ENCODE measurements around the gene RAB3IP.

DNA sequence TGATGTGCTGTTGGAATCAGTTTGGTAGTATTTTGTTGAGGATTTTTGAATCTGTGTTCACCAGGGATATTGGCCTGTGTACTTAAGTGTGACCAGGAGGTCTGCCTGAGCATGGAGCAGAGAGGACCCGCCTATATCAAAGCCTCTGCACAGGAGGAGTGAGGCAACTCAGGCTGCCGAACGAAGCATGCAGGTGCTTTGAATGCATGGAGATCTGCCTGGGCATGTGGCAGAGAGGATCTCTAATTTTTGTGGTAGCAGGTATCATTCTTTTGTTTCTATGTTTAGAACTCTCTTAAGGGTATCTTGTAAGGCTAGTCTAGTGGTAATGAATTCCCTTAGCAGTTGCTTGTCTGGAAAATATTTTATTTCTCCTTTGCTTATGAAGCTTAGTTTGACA, 26.9 kb downstream of the RAB3IP start:
- TF ChIP-seq TCF12 (IDR thresholded peaks at IDR 0.05; ENCODE audit: low read depth, low read length) = no peak
- TF ChIP-seq YY1 (IDR thresholded peaks at IDR 0.05; ENCODE audit: low read depth, low read length) = no peak
- no peak for TF ChIP-seq POLR2AphosphoS5 (IDR thresholded peaks at IDR 0.05; ENCODE audit: low read length)
- TF ChIP-seq FOXM1 (IDR thresholded peaks at IDR 0.05; ENCODE audit: low read depth, low read length) = no peak
- no peak for TF ChIP-seq EZH2 (IDR thresholded peaks at IDR 0.05; ENCODE audit: borderline replicate concordance, control insufficient read depth, low read depth, low read length)
